DMS 273 treated with DMSO at 0.1 percent for 48 hours (cell line): ENCODE measurements around the gene SDHAF1.
"Not testable (repeated sequence)": the region's sequence is repeated elsewhere in the genome, so short reads cannot be mapped to it uniquely, and the experiment has no call there.

Experiments used
- DNase-seq: peaks from one replicate; lab custom pipeline; 2025; lab: John Stamatoyannopoulos, UW

Gene SDHAF1, protein sequence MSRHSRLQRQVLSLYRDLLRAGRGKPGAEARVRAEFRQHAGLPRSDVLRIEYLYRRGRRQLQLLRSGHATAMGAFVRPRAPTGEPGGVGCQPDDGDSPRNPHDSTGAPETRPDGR

DNA sequence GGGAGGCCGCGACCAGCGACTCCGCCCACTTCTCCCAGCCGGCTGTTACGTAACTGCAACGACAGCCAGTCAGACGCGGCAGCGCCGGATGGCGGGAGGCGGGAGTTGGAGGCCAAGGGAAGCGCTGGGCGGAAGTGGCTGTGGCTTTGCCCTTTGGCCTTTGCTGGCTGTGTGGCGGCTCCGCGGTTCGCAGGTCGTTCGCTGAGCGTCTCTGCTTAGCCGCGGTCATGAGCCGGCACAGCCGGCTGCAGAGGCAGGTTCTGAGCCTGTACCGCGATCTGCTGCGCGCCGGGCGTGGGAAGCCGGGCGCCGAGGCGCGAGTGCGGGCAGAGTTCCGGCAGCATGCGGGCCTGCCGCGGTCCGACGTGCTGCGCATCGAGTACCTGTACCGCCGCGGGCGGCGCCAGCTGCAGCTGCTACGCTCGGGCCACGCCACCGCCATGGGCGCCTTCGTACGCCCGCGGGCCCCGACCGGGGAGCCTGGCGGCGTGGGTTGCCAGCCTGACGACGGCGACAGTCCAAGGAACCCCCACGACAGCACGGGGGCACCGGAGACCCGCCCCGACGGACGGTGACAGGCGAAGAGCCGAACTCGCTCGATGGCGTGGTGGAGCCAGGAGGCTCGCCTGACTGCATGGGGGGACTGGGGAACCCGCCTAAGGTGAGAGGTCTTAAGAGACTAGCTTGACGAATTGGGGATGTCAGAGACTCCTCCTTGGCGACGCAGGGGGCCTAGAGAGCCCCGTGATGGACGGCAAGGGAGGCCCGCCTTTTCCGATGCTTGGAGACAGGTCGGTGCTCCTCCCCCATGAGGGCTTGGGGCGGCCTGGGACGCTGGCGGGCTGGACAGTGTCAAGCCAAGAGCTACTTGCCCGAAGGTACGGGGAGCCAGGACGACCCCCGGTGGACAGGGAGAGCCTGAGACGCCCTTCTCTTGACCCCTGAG lies at the start of gene SDHAF1:
TSS of gene SDHAF1 (plus strand) at position 141 of the 946 bp plus-strand sequence. CDS start at position 228, 87 bp downstream.
- DNase-seq = peak; percentile 80

DNA sequence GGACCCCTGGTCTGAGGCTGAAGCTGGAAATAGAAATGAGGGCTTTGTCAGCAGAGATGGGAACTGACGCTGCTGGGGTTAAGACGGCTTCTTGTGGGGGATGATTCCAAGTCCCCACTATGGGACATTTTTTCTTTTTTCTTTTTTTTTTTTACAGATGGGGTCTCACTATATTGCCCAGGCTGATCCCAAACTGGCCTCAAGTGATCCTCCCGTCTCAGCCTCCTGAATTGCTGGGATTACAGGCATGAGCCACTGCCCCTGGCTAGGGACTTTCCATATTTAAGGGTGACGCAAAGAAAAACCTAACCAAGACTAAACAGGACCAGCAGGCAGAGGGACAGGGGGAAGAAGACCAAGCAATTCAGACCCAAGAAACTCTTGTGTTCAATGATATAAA lies 48.8 kb upstream of the SDHAF1 start:
- no peak for DNase-seq

DNA sequence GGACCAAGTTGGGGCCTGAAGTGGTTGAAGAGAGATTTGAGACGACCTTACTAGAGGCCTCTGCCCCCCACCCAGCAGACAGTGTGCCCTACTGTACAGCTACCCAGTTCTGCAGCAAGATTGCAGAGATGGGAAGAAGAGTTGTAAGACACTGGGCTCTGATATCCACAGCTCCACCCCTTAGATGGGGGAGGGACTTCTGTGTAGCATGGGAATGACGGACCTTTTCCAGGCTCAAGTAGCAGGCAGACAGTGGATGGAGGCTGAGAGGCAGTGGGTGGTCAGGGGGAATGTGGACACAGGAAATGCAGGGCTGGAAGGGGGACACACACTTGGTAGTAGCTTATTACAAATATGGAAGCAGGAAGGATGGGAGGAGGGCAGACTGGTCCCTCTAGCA lies 45.9 kb upstream of the SDHAF1 start:
- DNase-seq = no peak

DNA sequence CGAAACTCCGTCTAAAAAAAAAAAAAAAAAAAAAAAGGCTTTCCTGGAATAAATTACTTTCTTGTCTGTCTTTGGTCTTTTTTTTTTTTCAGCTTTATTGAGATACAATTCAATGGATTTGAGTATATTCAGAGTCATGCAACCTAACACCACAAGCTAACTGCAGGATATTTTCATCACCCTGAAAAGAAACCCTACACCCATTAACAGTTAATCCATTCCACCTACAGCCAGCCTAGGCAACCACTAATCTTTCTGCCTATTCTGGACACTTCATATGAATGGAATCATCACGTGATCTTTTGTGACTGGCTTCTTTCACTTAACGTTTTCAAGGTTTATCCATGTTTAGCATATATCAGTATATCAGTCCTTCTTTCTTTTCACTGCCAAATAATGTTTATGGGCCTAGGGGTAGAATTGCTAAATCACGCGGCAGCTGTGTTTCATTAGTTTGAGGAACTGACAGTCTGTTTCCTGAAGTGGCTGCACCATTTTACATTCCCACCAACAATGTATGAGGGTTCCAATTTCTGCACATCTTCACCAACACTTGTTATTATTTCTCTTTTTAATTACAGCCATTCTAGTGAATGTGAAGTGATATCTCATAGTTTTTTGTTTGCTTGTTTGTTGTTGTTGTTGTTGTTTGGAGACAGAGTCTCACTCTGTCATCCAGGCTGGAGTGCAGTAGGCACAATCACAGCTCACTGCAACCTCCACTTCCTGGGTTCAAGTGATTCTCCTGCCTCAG lies 38.9 kb upstream of the SDHAF1 start:
- DNase-seq = no peak

DNA sequence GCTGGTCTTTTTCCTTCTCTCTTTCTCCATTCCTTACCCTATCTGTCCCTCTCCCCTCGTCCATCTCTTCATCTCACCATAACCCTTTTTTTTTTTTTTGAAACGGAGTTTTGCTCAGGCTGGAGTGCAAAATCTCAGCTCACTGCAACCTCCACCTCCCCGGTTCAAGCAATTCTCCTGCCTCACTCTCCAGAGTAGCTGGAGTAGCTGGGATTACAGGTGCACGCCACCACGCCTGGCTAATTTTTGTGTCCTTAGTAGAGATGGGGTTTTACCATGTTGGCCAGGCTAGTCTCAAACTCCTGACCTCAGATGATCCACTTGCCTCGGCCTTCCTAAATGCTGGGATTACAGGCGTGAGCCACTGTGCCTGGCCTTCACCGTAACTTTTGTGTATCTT lies 37.6 kb upstream of the SDHAF1 start:
- DNase-seq = not testable (repeated sequence)

DNA sequence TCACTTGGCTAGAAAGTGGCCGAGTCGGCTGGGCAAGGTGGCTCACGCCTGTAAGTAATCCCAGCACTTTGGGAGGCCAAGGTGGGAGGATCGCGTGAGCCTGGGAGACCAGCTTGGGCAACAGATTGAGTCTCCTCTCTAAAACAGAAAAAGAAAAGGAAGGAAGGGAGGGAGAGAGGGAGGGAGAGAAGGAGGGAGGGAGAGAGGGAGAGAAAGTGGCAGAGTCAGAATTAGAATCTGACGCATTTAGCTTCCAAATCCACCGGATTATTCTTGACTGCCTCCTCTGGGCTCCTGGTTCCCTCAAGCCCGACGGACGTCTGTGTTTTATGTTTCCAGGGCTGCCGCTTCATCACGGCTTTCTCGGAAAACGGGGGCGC lies 36.3 kb upstream of the SDHAF1 start:
- DNase-seq = no peak

DNA sequence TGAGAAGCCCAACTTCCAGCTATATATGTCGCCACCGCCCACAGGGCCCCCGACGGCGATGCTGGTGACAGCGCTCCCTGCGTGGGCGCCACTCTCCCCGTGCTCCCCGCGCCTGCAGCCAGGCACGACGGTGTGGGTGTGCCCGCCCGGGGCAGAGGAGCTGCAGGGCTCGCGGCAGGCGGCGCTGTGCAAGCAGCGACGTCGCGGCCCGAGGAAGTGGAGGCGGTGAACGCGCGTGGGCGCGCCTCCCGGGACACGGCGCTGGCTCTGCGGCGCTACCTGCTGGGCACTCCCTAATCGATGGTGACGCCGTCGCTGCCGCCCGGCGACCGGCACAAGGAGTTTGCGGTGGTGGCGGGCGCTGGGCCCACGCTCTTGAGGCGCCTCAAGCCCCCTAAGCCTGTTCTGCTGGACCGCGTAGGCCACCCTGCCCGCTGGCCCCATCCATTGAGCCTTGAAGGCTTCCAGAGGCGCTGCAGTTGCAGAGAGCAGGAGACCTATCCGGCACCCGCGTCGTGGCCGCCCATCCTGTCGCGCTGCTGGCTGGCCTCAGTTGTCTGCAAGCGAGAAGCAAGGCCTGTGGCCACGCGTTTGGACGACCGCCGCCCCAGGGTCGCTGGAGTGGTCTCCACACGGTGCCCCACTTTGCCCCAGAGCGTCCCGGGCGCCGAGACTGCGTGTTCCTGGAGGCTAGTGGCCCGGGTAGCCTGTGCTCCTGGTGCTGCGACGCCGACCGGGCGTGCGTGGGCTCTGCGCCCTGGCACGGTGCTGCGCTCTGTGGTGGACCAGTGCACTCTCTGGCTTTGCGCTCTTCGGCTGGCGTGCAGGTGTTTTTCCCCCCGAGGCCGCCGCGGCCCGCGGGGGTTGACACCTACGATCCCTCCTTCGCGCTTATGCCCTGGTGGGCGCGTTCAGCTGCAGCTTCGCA lies 35.7 kb upstream of the SDHAF1 start:
- no peak for DNase-seq

DNA sequence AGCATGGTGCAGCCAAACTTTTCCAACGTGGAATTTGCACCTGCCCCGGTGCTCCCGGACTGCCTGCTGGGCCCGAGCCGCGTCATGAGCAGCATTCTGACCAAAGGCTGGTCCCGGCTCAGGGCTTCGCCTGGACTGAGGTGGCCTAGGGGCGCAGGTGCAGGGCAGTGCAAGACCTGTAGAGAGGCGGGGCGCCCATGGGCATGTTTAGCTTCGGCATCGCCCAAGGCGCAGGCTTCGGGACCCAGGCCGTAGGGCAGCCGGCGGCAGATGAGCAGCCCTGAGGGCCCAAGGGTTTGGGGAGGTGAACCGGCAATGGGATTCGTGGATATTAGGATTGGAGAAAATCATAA lies 35.0 kb upstream of the SDHAF1 start:
- DNase-seq = no peak

DNA sequence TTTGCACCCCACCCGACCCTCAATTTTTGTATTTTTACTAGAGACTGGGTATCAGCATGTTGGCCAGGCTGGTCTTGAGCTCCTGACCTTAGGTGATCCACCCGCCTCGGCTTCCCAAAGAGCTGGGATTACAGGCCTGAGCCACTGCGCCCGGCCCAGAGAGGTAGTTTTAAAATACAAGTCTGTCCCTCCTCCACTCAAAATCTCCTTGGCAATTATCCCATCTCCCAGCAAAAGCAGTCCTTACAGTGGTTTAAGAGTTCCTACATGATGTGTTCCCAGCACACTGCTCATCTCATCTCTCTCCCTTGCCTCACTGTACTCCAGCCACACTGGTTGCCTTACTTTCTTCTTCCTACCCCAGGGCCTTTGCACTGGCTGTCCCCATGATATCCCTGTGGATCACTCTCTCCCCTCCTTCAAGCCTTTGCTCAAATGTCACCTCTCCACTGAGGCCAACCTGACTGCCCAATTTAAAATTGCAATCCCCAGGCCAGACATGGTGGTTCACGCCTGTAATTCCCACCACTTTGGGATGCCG lies 34.5 kb upstream of the SDHAF1 start:
- no peak for DNase-seq

DNA sequence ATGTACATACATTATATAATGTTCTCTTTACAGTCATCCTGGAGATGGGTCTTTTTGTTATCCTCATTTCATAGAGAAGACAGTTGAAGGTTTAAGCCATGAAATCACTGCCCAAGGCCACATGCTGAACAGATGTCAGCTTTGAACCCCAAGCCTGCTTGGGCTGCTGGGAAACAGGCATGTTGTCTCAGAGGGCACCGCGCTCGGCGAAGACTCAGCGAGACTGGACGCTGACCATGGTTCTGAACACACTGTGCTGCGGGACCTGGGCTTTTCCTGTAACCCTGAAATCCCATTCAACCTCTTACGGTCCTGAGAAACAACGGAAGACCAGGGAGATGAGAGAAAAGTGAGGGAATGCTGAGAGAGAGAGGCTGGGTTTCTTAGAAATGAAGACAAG lies 31.5 kb upstream of the SDHAF1 start:
- no peak for DNase-seq

DNA sequence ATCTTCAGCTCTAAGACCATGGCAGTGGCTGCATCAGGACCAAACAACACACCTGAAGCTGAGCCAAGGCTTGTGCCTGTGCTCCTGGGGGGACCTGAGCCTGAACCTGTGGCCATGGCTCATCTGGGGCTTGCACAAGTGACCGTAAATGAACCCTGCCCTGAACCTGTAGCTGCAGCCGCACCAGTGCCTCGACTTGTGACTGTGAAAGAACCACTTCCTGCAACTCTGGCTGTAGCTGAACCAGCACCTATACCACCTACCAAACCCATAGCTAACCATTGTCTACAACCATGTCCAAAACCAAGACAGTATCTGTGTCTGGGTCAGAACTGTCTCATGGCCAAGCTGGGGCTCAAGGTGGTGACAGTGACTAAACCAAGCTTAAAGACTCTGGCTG lies 28.2 kb upstream of the SDHAF1 start:
- DNase-seq = no peak

DNA sequence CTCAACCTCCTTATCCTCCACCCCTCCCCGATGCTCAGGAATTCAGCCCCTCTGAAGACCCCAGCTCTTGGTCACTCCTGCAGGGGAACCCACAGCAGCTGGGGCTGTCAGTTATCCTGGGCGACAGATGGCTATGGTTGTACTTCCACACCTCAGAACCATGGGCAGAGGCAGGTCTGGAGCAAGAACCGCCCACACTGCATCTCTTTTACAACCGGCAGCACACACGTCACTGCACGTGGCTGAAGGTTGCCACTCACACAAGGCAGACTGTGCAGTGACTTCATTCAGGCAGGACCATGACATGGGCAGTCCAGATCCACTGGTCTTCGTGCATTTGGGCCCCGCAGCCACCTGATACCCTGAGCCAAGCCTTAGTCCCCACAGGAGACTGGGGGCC lies 21.5 kb upstream of the SDHAF1 start:
- no peak for DNase-seq

DNA sequence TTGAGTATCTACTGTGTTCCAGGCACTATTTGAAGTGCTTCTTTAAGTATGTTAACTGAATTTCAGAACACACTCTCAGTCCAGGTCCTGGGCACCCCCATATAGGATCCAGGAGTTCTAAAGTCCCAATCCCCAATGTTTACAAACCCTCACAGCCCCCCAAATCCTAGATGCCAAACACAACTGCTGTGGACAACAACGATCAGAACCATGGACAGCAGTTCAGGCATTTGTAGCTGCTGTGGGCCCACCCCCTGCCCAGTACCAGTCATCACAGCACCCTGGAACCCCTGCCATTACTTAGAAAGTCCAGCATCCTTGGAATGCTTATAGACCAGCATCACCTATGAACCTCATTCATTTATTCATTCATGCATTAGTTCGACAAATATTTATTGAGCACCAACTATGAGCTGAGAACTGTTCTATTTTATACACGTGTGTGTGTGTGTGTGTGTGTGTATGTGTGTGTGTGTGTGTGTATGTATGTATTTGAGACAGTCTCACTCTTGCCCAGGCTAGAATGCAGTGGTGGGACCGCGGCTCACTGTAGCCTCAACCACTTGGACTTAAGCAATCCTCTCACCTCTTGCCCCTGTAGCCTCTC lies 19.3 kb upstream of the SDHAF1 start:
- no peak for DNase-seq

DNA sequence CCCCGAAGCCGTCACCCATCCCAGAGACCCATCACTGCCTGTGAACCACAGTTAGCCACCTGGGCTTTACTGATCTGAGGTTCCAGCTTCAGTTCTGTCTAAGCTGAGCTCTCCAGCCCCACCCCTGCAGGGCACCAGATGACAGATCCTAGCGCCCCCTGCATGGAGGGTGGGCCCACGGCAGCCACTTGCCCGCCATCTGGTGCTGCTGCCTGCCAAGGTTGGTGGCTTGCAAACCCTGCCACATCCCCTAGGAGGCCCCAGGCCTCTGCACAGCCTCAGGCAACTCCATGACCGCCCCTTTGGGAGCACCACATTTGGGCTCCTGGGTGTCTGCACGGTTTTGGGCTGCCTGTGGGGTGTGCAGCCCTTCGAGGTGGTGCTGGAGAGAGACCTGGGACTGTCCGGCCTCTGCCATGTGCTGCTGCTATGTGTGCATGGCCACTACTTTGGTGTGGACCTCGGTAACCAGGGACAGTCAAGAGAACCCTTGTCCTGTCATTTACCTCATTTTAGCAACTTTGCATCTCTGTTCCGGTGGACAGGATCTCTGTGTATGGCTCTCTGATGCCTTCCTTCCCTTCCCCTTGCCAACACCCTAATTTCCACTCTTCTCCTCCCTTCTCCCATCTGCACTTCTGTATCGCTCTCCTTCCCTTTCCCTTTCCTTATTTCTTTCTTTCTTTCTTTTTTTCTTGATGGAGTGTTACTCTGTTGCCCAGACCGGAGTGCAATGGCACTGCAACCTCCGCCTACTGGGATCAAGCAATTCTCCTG lies 17.4 kb upstream of the SDHAF1 start:
- DNase-seq = peak; percentile 87

DNA sequence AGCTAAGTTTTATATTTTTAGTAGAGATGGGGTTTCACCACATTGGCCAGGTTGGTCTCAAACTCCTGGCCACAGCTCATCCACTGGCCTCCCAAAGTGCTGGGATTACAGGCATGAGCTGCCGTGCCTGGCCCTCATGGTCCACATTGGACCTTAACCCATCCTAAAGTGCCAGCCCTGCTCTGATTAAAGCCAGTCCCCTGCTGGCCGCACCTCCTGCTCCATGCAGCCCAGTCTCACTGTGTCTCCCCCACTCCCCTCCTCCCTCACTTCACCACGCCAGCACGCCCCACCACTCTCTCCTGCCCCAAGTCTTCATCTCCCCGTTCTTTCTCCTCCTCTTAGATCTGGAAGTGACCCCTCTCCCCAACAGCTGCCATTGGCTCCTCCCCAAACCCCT lies 16.7 kb upstream of the SDHAF1 start:
- DNase-seq = no peak

DNA sequence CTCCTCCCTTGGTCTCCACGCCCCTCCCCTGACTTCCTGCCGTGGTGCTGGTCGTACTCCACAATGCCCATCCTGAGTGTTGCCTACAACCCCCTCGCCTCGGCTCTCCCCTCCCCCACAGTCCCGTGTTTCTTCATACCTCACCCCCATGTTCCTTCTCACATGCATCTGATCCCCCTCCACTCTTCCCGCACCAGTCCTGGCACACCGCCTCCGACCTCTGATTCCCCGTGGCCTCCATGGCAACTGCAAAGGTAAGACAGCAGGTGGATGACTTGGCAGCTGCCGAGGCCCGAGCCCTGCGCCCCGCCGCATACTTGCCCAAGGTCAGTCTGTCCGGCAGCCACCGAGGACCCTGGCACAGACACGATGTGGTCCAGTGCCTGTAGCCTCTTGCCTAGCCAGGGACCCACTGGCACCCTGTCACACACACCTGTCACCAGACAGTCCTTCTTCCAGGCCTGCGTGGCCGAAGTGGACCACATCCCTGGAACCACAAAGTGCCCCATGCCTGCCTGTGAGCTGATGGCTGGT lies 16.1 kb upstream of the SDHAF1 start:
- DNase-seq = no peak

DNA sequence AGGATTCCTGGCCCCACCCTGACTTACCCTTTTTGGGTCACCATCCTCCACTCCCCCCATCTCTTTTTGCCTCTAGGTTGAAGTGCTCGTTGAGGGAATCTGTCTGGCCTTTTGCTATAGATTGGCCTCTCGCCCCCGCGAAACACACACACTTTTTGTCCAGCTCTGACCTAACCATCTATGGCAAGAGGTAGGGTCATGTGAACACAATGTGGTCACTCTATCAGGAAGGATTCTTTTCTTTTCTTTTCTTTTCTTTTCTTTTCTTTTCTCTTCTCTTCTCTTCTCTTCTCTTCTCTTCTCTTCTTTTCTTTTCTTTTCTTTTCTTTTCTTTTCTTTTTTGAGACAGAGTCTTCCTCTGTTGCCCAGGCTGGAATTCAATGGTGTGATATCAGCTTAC lies 14.0 kb upstream of the SDHAF1 start:
- DNase-seq = not testable (repeated sequence)

DNA sequence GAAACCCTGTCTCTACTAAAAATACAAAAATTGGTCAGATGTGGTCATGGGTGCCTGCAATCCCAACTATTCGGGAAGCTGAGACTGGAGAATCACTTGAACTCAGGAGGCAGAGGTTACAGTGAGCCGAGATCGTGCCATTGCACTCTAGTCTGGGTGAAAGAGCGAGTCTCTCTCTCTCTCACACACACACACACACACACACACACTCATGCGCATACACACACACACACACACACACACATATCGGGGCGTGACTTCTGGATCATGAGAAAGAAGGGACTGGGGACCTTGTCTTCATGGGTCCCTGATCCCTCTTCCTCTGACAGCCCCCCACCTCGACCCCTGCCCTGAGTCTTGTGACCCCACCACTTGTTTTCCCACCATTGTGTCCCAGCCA lies 11.8 kb upstream of the SDHAF1 start:
- no peak for DNase-seq

DNA sequence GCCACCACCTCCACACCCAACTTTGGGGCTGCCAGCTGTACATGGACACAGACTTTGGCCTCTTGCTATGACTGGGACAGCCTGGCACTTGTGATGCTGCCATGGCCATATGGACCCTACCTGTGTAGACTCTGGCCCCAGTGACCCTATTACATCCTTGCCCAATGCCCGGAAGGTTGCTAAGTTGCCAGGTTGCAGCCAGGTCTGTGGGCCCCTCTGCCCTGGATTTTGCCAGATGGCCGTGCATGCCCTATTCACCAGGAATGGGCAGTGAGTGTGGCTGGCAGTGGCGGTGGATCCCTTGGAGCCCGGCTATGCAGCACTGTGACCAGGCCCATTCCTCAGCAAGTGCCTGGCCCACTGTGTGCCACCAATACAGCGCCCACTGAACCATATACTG lies 8.9 kb upstream of the SDHAF1 start:
- no peak for DNase-seq
